Fibroblast of villous mesenchyme (primary cell): ENCODE results near the gene KCNA3. TPM values are rescaled to one million over a fixed set of nuclear protein-coding genes. Genes with fewer than 3 reads are reported as not detected.

Experiments used
- DNase-seq: peaks from one replicate; pipeline ENCODE4 v3.0.0-alpha.2; 2010; ENCODE audit warnings: low read depth
- H3K4me3 ChIP-seq: 2 replicates; pipeline ENCODE4 v1.5.1; 2011; ENCODE audit warnings: low read depth, mild to moderate bottlenecking, low read length
- CTCF ChIP-seq: IDR thresholded peaks from 2 replicates; pipeline ENCODE4 v1.5.1; 2012; ENCODE audit warnings: low read depth, mild to moderate bottlenecking, low read length; ENCODE audit not compliant: insufficient read depth
- total RNA-seq: library from RNA; depleted of rRNA; stranded (reverse); fragments of >200 nt; gene quantifications from 2 replicates; pipeline ENCODE4 v1.2.3, GENCODE V29; 2012

KCNA3 gene
- total RNA-seq, 1 donor: under 0.01 TPM

GRCh38 chr1:110697606-110698005, 22.9 kb upstream of the KCNA3 start:
- no peak for TF ChIP-seq CTCF
- DNase-seq: no peak

GRCh38 chr1:110696818-110697217, 22.1 kb upstream of the KCNA3 start:
- DNase-seq: no peak
- H3K4me3 ChIP-seq: no peak overlapping the region
- no peak for TF ChIP-seq CTCF

More at GRCh38 chr1:110697606-110698005, 22.9 kb upstream of the KCNA3 start:
- no peak overlapping the region for H3K4me3 ChIP-seq

- H3K4me3 ChIP-seq: no peak overlapping the region
- peak; percentile 37 for DNase-seq
- TF ChIP-seq CTCF: no peak
Observed at GRCh38 chr1:110690709-110691365, 16.1 kb upstream of the KCNA3 start.

GRCh38 chr1:110689868-110690267, 15.1 kb upstream of the KCNA3 start:
- no peak overlapping the region for H3K4me3 ChIP-seq
- no peak for DNase-seq
- no peak for TF ChIP-seq CTCF

- no peak overlapping the region for H3K4me3 ChIP-seq
Observed at GRCh38 chr1:110688514-110688913, 13.8 kb upstream of the KCNA3 start.

GRCh38 chr1:110687250-110687649, 12.5 kb upstream of the KCNA3 start:
- peak; percentile 16 for DNase-seq
- H3K4me3 ChIP-seq: no peak overlapping the region
- TF ChIP-seq CTCF: no peak

More at GRCh38 chr1:110688514-110688913, 13.8 kb upstream of the KCNA3 start:
- TF ChIP-seq CTCF: no peak
- no peak for DNase-seq

- no peak overlapping the region for H3K4me3 ChIP-seq
- no peak for TF ChIP-seq CTCF
- no peak for DNase-seq
Observed at GRCh38 chr1:110686188-110686587, 11.4 kb upstream of the KCNA3 start.
